HG03103 (cell line): ENCODE results near the gene MTG1.
"Not testable (repeated sequence)": the region's sequence is repeated elsewhere in the genome, so short reads cannot be mapped to it uniquely, and the experiment has no call there.

Source experiments
- ATAC-seq: cut with Tn5 transposase; IDR thresholded peaks from one replicate; pipeline ENCODE4 v1.9.1; 2021; ENCODE audit warnings: low read depth; ENCODE audit not compliant: unreplicated experiment

Gene MTG1

DNA sequence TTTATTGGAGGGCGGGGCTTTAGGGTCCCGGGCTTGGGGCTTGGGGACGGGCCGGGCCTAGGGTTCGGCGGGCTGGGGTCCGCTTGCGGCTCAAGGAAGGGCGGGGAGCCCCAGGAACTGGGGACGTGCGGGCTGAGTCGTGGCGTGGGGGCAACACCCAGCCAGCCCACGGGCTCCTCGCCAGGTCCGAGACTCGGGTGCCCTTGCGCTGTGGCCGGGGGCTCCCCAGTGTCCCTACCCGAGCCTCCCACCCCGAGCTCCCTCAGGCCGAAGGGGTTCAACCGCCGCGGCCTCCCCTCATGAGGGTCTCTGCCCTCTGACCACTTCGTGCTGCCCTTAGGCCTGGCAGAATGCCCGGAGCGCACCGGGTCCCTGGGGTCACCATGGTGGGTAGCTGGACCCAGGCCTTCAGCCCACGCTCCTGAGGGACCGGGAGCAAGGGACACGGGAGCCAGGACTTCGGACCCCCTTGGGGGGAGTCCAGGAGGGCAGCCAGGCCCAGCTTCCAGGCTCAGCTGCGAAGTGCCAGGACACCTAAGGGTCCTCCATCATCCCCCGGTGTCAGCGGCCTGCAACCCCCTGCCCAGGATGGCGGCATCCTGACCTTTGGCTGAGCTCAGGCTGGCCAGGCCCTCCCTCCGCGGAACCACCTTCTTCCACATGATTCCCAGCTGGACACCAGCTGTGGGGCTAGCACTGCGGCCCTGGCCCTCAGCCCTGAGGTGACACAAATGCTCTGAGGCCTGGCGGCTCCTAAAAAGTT lies 35.6 kb upstream of the MTG1 start:
- no peak for ATAC-seq

GRCh38 chr10:133358925-133359310 lies 35.0 kb upstream of the MTG1 start:
- ATAC-seq = no peak

DNA sequence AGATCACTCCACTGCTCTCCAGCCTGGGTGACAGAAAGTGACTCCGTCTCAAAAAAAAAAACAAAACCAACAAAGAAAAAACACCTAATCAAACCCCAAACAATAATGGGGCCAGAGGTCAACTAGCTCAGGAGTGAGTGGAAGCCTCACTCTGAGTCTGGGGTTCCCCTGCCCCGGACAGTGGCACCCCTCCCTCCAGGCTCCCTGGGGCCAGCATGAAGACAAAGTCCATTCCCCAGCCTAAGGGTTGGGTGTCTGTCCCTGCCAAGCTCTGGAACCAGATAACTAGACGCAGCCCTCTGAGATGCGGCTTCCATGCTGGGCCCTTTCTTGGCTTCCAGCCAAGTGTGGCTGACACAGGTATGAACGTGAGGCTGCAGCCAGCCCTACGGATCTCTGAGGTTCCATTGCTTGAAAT lies 34.4 kb upstream of the MTG1 start:
- ATAC-seq = no peak

- no peak for ATAC-seq
Measured at GRCh38 chr10:133359972-133360610, 33.9 kb upstream of the MTG1 start.

DNA sequence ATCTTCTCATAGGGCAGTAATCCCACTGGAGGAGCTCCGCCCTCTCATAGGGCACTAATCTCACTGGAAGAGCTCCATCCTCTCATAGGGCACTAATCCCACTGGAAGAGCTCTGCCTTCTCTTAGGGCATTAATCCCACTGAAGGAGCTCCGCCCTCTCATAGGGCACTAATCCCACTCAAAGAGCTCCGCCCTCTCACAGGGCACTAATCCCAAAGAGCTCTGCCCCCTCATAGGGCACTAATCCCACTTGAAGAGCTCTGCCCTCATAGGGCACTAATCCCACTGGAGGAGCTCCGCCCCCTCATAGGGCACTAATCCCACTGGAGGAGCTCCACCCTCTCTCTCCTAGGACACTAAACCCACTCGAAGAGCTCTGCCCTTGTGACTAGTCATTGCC lies 32.7 kb upstream of the MTG1 start:
- ATAC-seq = no peak

DNA sequence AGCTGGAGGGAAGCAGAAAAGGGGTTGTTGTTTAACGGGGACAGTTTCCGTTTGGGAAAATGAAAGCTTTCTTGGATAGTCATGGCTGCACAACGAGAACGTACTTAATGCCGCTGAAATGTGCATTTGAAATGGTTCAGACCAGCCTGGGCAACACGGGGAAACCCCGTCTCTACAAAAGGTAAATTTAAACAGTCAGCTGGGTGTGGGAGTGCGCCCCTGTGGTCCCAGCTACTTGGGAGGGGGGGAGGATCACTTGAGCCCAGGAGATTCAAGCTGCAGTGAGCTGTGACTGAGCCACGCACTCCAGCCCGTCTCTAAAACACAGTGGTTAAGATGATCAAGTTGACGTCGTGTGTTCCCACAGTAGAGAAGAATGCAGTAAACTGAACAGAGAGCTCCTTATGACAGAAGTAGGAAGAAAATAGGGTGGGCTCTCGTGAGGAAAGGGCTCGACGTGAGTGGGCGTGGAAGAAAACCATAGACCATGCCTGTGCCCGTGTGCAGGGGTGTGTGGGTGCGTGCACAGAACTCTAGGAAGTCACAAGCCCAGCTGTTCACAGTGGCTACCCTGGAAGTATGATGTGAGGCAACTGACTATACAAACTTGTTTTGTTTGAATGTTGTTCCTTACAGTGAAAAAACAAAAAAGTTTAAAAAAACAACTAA lies 32.0 kb upstream of the MTG1 start:
- no peak for ATAC-seq

DNA sequence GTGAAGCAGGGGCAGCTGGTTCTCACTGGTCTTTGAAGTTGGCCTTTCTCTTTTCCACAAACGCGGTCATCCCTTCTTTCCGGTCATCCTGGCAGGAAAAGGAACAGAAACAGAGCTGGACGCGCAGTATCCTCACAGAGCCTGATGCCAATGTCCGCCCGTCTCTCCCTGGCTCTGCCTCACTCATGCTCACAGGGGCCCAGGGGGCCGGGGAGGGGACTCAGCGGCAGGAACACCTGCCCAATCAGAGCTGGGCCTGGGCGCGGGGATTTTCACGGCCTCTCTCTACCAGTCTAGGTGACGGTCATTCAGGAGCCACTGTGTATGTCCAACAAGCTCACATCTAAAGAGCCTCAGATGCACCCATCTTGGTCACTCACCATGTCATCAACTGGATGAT lies 31.1 kb upstream of the MTG1 start:
- no peak for ATAC-seq

- ATAC-seq = no peak
Measured at GRCh38 chr10:133364645-133365431, 29.1 kb upstream of the MTG1 start.

DNA sequence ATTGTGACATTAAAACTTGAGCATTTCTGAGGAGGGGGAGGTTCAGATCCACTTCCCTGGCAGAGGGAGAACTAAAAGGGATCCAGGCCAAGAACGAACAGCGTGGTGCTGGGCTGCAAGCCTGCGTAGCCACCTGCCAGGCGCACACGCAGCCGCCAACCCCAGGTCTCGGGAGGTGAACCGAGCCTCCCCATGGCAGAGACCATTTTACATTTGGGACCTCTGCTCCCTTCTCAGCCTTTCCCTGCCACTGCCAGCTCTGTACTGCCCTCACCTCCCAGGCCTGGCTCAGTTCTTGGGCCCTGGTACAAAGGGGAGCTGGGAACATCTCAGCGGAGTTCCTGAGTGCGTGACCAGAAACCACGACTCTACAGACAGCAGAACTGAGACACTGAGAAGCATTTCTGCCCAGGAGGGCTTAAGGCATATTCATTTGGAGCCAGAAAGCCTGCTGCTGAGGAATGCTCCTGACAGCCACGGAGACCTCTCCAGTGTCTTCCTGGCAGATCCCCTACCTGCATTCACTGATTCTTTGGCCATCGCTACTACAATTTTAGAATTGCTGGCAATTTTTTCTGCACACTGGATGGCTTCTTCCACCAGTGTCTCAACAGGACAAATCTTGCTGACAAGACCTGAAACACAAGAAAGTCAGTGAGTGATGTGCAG lies 28.4 kb upstream of the MTG1 start:
- ATAC-seq = no peak

DNA sequence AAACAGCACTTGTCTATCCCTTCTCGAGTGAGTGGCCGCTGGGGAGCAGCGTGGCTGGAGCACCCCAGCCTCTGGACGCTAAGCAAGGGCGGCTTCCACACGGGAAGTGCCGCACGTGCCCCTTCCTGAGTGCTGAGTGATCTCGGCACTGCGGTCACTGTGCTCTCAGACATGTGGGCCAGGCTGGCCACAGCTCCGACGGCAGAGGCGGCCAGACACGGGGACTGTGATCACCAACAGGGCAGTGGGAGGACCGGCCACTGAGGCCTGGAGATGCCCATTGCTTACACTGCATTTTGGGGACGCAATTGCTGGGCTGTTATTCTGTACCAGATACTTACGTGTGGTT lies 27.9 kb upstream of the MTG1 start:
- ATAC-seq = no peak

DNA sequence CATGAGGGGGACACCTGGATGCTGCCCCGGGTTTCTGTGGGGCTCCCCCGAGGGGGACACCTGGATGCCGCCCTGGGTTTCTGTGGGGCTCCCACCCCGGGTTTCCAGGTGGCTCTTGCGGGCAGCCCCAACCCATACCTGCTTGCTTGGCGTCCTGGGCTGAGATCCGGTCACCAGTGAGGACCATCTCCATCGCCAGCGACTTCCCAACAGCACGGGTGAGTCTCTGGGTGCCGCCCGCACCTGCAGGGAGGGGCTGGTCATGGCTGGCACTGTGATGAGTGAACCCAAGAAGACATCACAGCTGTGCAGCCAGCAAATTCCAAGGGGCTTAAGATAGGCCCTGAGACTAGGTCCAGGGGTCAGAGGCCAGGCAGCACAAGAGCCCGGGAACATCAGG lies 27.2 kb upstream of the MTG1 start:
- no peak for ATAC-seq

- ATAC-seq = not testable (repeated sequence)
Measured at GRCh38 chr10:133367461-133367860, 26.5 kb upstream of the MTG1 start.

GRCh38 chr10:133368153-133368552 lies 25.8 kb upstream of the MTG1 start:
- ATAC-seq = no peak

DNA sequence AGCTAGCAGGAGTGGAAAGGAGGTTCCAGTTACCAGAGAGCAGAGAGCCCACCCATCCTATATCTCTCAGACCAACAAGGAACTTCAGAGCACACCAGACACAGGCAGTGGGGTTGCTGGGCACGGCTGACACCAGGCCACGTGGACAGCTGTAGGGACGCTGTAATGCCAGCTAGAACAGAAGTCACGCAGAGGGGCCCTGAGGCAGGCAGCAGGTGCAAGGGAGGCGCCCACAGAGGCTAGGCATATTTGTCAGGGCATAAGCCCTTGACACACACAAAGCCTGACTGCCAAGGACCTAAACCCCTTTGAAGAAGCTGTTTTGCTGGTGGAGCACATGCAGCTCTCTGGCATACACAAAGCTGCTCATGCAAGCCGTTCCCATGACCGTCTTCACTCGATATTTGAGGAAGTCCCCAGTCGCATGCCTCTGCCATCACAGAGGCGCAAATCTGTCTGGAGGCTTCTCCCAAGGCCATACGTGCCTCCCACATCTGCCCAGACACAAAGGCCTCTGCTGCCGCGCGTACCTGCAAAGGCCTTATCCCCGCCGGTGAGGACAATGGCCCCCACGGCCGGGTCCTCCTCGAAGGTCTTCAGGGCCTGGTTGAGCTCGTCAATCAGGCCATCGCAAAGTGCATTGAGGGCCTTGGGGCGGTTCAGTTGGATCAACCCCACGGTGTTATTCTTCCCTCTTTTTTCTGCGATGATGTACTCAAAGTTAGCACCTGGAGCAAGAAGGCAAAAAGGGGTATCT lies 23.7 kb upstream of the MTG1 start:
- ATAC-seq = no peak

DNA sequence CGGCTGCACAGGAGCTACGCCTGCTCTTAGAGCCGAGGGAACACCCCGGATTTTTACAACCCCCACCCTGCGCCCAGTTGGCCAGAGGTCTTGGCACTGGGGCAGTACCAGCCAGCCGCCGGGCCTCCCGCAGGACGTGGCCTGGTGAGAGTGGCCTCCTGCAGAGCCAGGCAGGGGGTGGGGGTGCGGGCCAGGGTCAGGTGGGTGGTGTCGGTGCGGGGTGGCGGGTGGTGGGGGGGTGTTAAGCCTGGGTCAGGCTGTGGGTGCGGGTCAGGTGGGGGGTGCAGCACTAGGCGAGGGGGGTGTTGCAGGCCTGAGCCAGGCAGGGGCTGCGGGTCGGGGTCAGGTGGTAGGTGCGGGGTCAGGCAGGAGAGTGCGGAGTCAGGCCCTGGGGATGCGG lies 21.4 kb upstream of the MTG1 start:
- no peak for ATAC-seq

GRCh38 chr10:133373174-133374090 lies 20.5 kb upstream of the MTG1 start, which contains the start of gene ECHS1:
ECHS1 (minus strand) TSS chr10:133373354; CDS start chr10:133373333, 21 bp downstream.
- ATAC-seq = peak; percentile 95

GRCh38 chr10:133375357-133376115 lies 18.4 kb upstream of the MTG1 start:
- no peak for ATAC-seq

- ATAC-seq = not testable (repeated sequence)
Measured at GRCh38 chr10:133376183-133376582, 17.8 kb upstream of the MTG1 start.
